GM08714 (cell line): ENCODE results near the gene MROH8.

Source experiments
- H3K4me3 ChIP-seq: fragments of 200-500 bp; sonication (Bioruptor generic); 2 replicates; pipeline ENCODE4 v1.5.1; 2014; ENCODE audit warnings: mild to moderate bottlenecking, low read length, inconsistent platforms
- ZNF274 ChIP-seq: IDR thresholded peaks from 2 replicates; pipeline ENCODE4 v1.6.1; 2012; ENCODE audit warnings: mild to moderate bottlenecking, low read depth, low read length

Gene MROH8

DNA sequence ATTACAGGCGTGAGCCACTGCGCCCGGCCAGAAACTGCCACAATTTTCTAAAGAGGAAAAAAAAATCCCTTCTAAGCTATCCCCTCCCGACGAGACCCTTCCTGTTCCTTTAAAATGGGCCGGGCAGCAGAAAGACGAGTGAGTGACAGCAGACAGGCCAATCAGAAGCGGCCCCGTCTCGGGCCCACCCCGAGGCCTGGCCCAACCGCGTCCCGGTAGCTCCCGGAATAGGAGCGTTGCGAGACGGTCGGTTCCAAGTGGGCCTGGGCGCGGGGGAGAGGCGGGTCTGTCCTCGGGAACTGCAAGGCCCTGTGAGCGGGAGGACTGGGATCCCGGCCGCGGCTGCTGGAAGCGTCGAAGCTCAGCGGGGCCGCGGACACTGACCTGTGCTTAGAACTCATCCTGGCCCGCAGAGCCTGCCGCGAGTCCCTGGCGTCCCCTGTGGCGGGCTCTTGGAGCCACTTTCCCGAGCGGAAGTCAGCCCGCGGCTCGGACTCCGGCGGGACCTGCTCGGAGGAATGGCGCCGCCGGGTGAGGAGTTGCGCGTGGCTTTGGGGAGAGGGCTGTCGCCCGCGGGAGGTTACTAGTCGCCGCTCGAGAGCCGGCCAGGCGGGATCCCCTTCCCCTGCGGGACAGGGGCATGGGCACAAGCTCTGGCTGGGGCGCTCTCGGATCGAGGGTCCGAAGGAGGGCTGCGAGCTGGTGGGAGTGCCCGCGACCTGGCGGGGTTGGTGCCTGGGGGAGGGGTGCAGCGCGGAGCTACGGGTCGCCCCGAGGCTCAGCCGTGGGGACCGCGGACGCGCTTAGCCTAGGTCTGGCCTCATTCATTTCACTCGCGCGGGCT is at the start of gene MROH8, which contains the start of gene RPN2:
TSS of gene MROH8 (minus strand) at position 710 of the 844 bp plus-strand sequence.
TSS of gene RPN2 (plus strand) at position 492 of the 844 bp plus-strand sequence. CDS start at position 519, 27 bp downstream.
- H3K4me3 ChIP-seq: peak within 1 kb of the TSS; percentile 94
- no peak for TF ChIP-seq ZNF274

DNA sequence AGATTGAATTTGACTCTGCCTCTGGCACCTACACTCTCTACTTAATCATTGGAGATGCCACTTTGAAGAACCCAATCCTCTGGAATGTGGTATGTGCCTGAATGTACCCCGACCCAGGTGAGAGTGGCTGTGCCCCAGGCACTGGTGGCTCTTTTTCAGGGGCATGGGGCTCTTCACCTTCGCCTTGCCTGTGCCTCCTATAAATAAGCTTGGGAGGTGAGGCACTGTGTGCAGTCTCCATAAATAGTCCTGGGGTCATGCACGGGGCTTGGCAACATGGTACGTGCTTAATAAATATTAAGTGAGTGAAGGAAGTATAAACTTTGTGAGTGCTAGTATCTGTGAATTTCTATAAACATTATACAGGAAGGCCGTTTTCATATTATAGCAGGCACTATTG is 49.3 kb upstream of the MROH8 start:
- H3K4me3 ChIP-seq: no peak overlapping the region
- no peak for TF ChIP-seq ZNF274

DNA sequence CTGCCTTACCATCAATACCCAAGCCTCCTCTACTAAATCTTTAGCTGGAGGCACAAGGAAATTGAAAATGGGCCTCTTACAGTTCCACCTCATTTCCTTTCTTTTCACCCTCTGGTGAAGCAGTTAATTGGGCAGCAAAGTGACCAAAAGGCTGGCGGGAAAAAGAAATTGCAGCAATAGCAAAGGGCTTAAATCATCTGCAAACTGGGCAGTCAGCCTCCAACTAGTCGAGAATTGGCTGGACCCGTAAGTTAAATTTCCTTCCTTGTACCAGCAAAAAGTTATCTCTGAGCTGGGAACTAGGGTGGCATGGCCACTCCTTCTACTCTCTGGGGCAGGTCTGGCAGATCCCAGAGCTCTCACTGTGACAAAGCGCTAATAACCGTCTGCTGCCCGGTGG is 48.7 kb upstream of the MROH8 start:
- no peak overlapping the region for H3K4me3 ChIP-seq
- TF ChIP-seq ZNF274: no peak

DNA sequence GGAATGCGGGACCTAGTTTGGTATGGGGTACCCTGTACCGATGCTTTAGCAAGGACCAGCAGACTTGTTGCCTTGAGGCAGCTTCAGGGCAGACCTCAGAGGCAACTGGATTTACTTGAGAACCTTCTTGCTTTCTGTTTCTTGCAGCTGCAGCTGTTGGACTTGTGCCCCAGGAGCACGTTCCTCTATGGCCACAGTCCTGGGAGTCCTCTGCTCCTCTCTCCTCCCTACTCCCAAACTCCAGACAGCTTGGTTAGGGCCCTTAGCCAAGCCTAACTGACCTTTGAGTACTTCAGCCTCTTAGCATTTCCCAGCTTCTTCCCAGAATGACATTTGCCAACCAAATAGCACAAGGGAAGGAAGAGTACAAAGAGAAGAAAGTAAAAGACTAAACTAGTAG is 47.5 kb upstream of the MROH8 start:
- no peak for TF ChIP-seq ZNF274

DNA sequence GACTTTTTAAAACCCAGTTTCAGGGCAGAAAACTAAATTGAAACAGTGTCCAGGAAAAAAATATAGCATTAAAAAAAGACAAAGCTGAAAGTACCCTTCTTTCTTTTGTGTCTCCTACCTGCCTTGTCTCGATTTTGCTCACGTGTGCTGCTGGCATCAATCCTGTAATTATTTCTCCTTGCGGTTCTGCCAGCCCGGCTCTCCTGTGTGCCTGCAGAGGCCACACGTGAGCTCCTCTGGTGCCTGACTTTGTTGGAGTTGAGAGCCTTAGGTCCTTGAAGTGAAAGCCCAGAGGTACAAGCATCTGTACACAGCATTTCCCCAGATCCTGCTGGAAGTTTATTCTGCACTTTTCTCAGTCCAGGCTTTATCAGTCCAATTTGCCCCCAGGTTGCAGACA is 45.8 kb upstream of the MROH8 start:
- no peak overlapping the region for H3K4me3 ChIP-seq
- TF ChIP-seq ZNF274: no peak

More for the DNA sequence above, 47.5 kb upstream of the MROH8 start:
- H3K4me3 ChIP-seq: no peak overlapping the region

DNA sequence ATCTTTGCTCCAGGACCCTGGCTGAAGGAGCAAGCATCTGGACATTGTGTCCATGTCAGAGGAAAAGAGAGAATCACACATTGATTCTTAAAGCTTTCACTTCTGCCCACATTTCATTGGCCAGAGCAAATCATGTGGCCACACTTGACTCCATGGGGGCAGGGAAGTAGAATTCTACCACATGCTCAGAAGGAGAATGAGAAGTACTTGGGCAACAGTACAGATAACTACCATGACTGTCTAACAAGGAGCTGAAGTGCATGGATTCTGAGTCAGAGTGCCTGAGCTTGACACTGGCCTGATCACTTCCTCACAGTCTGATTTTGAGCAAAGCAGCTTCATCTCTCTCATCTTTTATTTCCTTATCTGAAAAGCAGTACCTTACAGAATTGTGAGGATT is 43.7 kb upstream of the MROH8 start:
- no peak for TF ChIP-seq ZNF274
- no peak overlapping the region for H3K4me3 ChIP-seq

DNA sequence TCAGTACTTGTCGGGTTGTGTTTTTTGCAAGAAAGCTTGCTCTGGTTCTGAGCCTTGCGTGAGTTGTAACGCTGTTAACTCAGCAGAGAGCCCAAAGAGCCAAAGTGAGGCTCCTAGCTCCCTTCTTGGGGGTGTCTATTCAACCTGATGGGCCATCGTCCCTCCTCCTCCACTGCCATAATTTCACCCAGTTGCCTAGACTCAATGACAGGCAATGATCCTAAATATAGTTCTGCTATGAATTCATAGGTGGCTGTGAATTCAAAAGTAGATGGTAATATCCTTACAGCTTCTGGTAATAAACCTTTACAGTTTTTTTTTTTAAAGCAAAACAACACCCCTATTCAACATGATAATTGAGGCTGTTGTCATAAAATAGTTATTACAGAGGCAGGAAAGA is 42.7 kb upstream of the MROH8 start:
- no peak for TF ChIP-seq ZNF274
- no peak overlapping the region for H3K4me3 ChIP-seq

DNA sequence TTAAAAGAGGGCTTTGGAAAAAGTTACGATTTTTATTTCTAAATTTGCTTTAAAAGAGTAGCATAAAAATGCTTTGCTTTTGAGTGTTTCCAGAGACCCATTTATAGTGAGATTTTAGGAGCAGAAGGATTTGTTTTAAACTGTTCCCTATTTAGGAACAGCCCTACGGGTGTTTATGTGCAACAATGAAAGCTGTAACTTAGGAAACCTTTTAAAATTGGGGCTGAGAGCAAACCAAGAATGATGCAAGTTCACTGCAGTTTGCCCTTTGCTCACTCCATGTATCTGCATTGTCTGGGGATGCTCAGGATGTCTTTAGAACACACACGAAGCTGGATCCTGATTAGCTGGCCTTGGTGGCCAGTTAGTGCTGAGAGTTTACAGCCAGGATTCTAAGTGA is 41.4 kb upstream of the MROH8 start:
- no peak overlapping the region for H3K4me3 ChIP-seq
- TF ChIP-seq ZNF274: no peak

DNA sequence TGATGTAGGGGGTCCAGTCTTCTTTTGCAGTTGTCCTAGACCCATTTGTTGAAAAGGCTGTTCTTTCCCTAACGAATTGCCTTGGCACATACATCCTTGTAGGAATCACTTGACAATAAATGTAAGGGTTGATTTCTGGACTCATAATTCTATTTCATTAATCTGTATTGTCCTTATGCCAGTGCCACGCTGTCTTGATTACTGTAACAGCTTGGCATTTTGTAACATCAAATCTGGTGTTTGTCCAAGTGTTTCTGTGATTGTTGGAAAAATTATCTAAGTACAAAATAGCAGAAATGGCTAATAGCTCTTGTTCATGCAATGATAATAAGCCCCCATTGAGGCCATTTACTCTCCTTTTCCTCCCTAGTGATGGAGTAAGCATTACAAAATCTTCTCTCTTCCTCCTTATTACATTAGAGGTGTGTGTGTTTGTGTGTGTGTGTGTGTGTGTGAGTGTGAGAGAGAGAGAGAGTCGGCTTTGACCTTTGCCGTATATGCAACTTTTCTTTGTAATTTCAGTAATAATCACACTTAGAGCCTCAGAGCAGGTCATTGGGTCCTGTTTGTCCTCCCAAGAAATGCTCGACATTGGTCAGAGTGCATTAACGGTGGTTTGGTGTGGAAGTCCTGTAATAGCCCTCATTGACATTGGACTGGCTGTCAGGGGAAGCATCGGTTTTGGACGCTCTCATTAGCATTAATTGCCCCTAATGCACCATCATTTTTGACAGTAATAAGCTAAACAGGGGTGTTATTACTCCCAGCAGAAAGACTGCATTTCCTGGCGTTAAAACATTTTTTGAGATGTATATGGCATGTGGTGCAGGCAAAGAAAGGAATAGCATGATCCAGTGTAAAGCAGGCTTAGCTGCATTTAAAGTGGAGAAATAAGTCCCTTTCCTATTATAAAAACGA is 40.7 kb upstream of the MROH8 start:
- no peak for TF ChIP-seq ZNF274
- H3K4me3 ChIP-seq: no peak overlapping the region

DNA sequence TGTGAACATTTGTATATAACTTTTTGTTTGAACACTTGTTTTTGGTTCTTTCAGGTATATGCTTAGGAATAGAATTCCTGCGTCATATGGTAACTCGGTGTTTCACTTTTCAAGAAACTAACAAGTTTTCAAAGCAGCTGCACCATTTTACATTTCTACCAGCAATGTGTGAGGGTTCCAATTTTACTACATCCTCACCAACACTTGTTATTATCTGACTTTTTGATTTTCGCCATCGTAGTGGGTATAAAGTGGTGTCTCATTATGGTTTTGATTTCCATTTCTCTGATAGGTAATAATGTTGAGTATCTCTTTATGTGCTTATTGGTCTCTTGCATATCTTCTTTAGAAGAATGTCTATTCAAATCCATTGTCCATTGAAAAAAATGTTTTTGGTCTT is 39.6 kb upstream of the MROH8 start:
- no peak overlapping the region for H3K4me3 ChIP-seq
- no peak for TF ChIP-seq ZNF274

DNA sequence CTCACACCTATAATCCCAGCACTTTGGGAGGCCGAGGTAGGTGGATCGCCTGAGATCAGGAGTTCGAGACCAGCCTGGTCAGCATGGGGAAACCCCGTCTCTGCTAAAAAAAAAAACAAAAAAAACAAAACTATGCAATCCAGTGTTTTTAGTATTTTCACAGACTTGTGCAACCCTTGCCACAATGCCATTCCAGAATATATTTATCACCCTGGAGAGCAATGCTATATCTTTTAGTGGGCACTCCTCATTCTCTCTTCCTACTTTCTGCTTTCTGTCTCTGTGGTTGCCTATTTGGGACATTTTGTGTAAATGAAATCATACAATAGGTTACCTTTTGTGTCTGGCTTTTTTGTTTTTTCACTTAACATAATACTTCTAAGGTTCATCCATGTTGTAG is 39.1 kb upstream of the MROH8 start:
- no peak overlapping the region for H3K4me3 ChIP-seq
- no peak for TF ChIP-seq ZNF274

DNA sequence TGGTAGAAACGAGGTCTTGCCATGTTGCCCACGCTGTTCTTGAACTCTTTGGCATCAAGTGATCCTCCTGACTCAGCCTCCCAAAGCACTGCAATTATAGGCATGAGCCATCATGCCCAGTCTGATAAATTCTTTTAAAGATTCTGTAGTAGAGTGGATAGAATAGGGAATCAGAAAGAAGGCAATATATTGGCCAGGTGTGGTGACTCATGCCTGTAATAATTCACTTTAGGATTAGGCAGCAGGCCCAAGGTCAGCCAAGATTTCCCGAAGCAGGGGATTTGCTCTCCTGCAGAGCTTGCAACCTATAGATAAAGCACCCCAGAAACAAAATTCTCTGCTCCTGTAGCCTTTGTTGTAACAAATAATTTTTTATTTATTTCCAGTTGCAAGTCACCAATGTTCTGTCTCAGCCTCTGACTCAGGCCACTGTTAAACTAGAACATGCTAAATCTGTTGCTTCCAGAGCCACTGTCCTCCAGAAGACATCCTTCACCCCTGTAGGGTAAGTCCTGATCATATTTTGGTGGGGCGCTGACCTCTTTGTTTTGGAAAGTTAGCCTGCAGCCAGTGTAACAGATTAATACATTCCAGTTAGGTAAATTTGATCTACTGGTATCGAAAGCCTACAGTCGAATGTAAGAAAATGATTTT is 30.4 kb upstream of the MROH8 start:
- no peak for TF ChIP-seq ZNF274
- H3K4me3 ChIP-seq: no peak overlapping the region

DNA sequence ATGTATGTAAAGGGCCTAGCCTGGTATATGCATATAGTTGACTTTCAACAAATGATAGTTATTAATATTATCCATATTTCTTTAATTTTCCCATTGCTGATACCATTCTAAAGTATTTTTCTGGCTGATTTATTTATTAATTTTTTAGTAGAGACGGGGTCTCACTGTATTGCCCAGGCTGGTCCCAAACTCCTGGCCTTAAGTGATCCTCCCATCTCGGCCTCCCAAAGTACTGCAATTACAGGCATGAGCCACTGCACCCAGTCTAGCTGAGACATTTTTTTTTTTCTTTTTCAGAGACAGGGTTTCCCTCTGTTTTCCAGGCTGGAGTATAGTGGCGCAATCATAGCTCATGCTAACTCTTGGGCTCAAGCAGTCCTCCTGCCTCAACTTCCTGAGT is 29.8 kb upstream of the MROH8 start:
- no peak for TF ChIP-seq ZNF274
- H3K4me3 ChIP-seq: no peak overlapping the region

DNA sequence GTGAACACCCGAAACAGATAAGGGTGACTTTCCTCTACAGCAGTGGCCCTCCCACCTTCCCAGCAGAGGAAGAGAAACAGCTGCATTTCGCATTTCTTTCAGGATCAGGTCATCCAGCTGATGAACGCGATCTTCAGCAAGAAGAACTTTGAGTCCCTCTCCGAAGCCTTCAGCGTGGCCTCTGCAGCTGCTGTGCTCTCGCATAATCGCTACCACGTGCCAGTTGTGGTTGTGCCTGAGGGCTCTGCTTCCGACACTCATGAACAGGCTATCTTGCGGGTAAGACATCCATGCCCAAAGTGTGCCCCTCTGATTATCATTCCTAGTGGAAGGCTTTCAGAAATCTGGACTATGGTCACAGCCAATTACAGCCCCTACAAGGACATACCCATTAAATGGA is 27.8 kb upstream of the MROH8 start:
- no peak overlapping the region for H3K4me3 ChIP-seq
- TF ChIP-seq ZNF274: no peak
